CD4-positive, alpha-beta T cell treated with Interleukin-4 for 4 hours (primary cell): Measurements from ENCODE around the gene LEKR1.
A peak's percentile ranks its signal among the peaks of the same experiment; 100 is the strongest.

ENCODE experiments used
- DNase-seq: peaks from one replicate; pipeline ENCODE4 v3.0.0-alpha.2; 2020

LEKR1 gene

DNA sequence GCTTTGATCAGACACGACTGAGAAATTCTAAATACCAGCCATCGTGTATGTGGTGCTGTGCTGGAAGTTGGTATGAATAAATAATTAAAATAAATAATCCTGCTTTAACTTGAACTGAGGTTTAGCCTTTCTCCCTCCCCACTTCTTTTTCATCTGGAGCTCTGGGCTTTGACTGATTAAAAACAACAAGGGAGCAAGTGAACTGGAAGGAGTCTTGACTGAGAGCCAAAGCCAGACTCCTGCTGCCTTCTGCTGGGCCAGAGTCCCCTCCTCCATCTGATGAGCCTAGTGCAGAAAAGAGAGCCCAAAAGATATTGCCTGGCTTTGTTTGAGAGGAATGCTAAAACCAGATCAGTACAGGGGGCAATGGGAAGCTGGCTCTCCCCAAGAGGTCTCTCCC lies 237.8 kb downstream of the LEKR1 start:
- no peak for DNase-seq

DNA sequence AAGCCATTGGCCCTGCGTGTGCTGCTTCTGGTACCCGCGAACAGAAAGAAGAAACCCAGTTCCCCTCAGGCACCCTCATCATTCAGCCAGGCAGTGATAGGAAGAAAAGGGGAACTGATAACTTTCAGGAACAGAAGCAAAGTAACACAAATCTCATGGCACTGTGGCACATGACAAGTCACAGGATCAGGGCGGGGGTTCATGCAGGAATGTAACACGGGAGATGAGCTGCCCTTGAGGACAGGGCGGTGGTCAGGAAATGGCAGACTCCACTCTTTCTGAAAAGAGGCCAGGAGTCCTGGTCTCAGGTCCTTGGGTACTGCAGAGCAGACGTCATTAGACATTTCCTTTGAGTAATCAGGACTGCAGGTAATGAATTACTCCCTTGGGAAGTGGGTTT lies 238.2 kb downstream of the LEKR1 start:
- DNase-seq = no peak

DNA sequence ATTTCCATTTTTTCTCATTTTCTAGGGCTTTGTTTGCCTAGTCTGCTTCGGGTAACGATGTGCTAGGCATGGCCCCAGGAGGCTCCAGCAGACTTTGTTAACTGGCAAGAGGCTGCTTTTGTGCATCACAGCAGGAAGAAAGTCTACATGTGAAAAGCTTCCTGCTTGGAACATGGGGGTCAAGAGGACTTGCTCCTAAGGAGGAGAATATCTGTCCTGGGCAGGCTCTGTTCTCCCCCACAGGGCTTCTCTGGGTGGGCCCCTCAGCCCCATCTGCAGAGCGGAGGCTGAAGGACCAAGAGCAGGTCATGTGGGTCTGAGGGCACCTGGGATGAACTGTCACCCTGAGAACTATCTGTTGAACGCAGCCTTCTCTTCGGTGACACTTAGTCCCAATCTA lies 239.0 kb downstream of the LEKR1 start:
- no peak for DNase-seq

DNA sequence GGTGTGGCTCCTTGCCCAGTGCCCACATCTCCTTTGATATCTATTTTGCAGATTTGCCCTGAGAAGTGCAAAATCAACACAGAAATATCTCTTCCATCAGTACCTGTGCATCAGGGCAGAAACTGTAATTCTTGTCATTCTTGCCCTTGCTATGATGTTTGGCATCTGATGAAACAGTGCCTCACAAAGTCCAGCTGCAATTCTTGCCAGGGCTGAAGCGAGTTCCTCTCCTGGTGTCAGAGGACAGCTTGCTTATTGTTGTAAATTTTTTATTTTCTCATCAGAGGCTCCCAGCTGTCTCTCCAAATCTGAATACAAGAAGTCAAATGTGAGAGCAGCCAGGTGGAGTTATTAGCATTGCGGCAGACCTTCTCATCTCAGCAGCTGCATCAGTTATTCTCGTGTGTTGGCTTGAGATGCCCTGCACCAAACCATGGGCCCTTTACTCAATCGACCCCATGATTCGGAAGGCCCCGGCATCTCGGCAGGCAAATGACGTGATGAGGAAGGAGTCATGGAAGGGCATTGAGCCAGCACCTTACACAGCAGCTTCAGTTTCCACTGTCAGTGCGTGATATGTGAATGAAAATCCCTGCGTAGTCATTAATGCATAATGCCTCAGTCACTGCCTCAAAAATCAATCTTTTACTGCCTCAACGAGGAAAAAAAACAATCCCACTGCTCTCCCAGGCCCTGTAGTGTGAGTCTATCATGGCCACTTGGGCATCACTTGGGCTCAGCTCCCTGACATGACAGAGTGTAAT lies 240.4 kb downstream of the LEKR1 start:
- DNase-seq = no peak

DNA sequence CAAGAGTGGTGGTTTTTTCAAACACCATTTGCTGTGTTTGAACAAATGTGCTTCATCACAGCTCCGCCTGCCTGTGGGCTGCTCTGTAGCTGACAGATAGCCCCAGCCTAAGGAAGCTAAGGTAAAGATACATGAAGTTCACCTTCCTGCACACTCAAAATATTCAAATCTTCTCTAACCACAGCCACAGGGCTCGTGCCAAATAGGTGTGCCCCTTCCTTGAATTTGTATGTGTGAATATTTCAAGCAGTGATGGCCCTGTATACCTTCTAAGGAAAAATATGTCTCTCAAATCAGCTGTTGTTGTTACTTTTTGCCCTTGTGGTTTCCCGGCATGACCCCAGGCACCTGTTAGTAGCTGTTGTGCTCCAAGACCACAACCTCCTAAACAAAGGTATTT lies 241.0 kb downstream of the LEKR1 start:
- DNase-seq = peak; percentile 75

DNA sequence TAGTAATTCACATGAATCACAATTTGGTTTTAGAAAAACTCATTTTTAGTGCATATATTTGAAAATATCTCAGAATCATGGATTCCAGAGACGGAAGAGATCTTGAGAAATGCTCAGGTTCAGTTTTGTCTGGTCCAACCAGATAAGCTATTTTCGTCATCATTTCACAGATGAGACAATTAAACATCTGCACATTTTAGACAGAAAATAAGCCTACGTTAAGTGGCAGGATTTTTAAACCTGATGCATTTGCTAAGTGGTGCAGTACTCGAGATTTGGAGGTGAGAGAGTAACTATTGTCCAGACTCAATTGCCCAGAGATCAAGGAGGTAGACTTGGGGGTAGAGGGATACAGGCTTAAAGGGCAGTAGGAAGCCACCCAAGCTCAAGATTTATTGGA lies 243.3 kb downstream of the LEKR1 start:
- DNase-seq = no peak

DNA sequence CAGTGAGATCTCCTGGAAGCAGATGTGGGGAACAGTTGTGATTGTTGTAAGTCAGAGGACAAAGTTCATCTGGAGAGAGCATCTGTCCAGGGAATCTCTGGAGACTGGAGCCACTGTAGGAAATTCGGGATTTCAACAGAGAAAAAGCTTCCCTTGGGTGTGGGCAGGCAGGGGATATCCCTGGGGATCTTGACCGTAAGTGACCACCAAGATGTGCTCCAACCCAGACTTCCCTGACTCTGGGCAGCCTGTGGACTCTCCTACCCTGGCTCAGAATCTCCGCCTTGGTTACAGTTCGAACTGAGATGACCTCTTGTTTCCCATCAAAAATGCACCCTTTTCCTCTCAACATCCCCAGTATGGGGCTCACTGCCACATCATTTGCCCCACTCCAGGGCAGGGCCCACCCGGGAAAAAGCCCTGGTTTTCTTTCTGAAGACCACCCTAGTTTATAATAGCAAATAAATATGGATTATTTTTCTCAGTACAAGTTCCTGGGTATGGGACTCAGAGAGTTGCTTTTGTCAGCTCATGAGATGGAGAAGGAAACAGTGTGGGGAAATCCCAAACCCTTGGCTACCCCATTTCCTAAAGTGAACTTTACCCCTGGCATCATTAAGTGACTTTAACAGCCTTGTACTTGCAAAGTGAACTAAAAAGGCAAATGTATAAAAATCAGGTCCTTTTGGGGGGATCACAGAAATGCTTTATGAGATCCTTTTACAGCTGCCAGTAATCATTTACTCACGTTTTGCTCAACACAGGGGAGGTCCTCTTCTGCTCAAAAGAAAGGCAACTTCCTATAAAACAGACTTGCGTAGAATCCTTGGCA lies 243.9 kb downstream of the LEKR1 start:
- no peak for DNase-seq

DNA sequence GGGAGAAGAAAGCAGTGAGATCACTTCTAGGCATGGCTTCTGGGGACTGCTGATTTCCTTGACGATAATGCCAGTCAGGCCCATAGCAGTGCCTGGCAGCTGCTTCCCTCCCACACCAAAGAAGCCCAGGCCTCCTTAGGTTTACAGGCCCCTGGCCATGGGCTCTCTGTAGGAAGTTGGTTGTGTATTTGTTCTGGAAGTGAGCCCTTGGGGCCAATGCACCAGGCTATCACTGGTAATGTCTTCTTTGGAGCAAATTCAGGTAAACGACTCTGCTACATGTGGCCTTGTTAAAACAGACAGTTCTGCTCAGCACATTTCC lies 244.5 kb downstream of the LEKR1 start:
- no peak for DNase-seq

DNA sequence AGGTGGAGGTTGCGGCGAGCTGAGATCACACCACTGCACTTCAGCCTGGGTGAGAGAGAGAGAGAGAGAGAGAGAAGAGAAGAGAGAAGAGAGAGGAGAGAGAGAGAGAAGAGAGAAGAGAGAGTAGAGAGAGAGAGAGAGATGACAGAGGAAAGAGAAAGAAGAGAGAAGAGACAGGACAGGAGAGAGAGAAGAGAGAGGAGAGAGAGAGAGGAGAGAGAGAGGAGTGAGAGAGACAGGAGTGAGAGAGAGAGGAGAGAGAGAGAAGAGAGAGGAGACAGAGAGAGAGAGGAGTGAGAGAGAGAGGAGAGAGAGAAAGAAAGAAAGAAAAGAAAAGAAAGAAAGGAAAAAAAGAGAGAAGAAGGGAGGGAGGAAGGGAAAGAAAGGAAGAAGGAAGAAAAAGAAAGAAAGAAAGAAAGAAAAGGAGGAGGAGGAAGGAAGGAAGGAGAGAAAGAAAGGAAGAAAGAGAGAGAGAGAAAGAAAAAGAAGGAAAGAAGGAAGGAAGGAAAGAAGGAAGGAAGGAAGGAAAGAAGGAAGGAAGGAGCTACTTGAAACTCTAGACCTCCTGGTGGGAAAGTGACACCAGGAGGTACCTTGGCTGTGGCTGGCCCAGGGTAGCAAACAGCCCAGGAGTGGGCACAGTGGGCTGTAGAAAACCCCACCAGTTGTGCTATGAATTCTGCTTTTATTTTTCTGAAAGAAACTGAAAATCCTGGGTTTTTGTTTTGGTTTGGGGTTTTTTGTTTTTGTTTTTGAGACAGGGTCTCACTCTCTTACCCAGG lies 245.8 kb downstream of the LEKR1 start:
- no peak for DNase-seq

DNA sequence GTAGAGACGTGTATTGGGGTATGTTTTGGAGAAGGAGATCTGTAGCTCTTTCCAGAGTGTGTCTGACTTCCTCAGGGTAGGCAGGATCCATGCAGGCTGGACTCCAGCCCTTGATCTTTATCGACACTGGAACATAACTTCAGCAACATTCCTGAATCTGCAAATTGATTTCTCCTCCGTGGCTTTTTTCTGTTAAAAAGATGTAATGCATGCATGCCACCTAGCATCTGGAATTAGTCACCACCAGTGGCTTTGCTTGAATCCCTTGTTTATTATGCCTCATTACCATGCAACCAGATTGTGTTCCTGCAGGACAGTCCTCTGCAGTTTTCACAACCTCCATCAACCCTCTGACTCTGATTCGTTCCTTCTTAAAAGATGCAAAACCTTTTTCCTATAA lies 247.7 kb downstream of the LEKR1 start:
- DNase-seq = no peak

DNA sequence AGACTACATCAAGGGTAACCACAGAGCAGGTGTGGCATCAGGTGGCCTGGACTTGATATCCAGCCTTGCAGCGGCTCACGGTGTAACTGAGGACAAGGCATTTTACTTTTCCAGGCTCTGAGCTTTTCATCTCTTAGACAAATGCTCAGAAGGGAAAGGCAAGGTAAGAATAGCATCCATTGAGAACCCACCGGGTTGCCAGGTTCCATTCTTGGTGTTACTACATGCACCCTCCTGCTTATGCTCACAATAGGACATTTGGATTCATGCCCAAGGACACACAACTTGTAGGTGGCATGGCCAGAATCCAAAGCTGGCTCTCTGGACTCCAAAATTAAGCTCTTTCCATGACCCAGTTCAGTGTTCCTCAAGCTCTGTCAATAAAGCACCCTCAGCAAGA lies 248.3 kb downstream of the LEKR1 start:
- no peak for DNase-seq

DNA sequence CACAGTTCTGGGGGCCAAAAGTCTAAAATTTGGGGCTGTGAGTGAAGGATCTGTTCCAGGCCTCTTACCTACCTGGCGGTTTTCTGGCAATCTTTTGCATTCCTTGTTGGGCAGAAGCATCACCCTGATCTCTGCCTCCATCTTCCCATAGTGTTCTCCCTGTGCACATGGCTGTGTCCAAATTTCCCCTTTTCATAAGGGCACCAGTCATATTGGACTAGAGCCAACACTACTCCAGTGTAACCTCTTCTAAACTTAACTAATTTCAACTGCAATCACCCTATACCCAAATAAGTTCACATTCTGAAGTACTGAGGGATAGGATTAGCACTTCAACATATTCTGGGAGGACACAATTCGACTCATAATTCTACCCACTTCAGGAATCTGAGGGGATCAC lies 248.8 kb downstream of the LEKR1 start:
- no peak for DNase-seq

DNA sequence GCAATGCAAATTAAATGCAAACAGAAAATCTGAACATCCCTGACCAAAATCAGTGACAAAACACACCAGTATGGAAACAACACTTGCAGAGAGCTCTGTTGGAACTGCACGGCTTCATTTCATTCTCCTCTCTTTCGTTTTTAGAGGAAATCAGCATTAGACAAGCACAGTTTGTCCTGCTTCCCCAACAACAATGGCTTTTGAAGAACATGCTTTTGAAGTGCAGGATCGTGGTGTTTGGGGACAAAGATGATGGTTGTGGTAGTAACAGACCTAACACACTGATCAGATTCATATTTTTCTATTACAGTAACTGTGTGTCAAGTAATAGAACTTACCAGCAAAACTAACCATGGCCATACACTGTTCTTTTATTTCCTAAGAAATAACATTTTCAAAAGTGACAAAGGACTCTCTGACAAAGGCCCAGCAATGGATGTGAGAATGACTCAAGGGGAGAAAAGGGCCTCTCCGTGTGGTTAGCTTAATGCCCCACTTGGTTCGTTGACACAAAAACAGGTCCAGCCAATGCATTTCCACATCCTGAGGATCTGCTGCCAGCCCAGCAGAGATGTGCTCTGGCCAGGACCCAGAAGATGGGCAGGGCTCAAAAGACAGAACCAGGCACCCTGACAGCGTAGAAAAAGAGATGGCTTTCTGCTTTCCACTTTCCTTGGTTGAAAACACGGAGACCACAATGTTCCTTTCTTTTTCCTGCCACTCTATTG lies 249.7 kb downstream of the LEKR1 start:
- no peak for DNase-seq

DNA sequence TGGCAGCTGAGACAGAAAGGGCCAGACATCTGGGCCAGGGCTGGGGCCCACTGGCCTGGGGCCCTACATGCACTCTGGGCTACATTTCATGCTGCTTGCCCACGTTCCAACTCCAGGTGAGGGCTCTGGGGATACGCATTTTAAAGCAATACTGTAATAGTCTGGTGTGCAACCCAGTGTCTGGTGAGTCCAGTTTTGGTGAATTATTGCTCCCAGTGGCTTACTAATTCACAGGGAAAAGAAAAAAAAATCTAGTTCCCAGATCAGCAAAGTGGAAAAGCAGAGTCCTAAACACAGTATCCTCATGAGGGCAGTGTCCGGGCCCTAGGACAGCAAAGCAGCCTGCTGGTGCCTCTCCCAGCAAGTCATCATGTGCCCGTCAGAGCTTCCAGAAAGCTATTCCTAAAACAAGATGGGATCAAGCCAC lies 251.4 kb downstream of the LEKR1 start:
- no peak for DNase-seq

DNA sequence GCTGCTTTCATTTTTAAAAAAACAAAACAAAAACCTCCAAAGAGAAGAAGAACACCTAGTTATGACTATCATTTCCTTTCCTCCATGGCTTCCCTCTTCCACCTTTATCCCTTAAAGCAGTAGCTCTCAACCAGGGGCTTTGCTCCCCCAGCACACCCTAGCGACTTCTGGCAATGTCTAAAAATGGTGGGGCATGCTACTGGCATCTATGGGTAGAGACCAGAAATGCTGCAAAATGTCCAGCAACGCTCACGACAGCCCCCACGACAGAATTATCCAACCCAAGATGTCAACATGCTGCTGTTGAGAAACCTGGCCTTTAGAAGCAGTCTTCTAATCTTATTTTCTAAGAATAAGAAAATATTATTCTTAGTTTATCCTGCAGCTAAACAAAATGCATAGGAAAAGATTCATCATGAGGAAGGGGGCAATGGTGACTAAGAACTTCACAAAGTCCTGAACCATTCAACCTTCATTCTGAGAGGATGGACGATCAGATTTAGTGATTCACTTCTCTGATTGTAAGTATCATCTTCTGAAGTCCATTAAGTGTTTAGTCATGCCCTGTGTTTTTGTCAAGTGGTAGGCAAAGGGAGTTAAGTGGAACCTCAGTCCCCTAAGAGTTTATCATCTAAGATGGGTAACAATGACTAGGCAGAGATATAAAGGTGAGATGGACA lies 252.1 kb downstream of the LEKR1 start:
- DNase-seq = no peak

DNA sequence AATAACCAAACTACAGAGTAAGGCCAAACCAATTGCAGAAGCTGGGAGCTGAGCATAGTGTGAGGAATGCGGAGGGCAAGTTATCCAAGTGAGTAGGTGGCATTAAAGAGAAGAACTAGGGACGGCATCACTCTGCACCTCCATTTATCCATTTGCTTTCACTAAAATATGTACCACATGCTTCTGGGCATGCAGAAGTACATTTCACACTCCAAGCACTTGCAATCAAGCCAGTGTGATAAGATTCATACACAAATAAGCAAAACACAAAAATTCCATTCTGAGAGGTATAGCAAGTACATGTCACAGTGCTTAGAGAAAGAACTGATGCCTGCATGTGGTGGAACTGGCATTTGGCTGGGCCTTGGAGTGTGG lies 252.6 kb downstream of the LEKR1 start:
- DNase-seq = no peak

DNA sequence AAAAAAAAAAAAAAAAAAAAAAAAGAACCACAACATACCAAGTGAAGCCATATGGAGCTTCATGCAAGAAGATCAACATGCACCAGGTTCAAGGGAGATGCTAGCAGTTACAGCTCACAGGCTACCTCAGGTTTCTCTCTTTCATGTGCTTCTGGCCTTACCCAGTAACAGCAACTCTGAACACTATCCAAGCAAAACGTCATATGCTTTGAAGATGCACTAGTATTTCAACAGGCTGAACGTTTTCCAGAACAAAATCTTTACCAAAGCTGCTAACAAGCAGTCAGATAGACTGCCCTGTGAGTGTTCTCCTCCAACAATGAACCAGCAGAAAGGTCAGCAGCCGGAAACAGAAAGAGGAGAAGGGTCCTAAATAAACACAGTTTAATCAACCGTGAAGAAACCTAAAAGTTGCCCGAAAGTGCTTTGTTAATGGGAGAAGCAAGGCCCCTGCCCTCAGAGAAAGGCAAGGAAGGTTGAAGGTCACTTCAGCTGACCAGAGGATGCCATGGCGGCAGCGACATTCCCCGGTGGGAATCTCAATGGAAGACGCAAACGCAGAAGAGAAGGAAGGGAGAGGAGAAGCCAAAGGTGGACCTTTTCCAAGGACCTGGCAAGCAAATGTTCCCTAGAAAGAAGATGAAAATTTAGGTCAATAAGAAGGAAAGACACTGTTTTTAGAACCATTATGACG lies 253.7 kb downstream of the LEKR1 start:
- DNase-seq = no peak

DNA sequence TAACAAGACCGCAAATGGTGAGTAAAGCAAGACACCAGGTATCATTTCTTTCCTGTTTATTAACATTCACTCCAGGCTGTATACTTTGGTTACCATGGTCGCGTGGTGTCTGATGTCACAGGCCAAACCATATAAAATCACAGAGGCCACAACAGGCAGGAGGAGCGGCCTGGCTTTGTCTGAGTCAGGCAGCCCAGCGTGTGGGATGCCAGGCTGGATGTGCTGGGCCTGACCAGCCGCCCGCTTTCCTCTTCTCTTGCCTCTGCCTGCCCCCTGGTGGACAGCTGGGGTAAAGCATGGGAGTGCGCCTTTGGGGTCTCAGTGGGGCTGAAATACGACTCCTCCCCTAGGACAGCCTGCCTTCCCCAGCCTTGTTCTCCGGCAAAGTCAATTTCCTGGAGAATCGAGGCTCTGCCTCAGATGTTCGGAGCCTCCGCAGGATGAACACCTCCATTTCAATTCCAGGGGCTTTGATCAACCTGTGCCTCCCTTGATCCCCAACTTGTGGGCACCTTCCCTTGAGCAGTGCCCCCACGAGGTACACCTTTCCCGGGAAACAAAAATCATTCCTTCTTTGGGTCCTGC lies 255.6 kb downstream of the LEKR1 start:
- peak; percentile 94 for DNase-seq

DNA sequence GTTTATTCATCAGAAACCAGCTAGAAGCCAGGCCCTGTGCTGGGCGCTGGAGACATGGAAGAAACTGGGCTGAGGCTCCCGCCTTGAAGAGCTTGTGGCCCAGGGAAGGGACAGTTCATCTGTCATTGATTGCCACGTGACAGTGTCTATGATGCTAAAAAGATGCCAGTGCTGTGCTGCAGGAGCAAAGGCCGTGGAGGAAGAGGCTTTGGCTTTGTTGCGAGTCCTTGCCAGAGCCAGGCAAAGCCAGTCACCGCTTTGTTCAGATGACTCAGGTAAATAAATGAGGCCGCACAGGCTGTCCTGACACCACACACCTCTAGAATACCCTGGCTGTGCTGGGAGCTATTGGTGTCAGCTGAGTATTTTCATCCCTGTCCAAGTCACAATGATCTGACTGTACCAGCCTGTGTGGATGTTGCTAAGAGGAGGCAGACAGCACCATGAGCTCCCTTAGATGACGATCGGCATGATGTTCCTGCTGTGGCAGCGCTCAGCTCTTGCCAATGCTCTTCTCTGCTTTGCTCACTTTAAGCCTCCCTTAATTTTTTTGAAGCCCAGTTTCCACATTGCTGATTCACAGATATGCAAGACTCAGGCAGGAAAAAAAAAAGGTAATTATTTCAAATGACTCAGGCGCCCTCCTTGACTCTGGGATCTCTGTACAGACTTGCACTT lies 256.3 kb downstream of the LEKR1 start:
- no peak for DNase-seq

DNA sequence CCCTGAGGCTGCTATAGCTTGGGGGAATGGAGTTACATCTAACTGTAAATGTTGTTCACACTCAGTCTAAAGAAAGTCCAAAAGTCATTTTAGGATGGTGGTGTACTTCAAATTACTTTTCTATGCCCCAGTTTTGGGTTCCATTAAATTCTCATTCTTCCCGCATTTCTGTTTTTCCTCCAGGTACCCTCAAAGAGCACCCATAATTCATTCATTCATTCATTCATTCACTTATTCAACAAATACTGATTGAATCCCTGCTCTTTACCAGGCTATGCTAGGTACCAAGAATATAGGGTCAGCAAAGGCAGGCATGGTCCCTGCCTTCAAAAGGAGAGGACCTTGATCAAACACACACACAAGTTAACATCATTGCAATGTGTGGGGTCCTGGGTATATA lies 257.7 kb downstream of the LEKR1 start:
- DNase-seq = no peak
